BLaER1 treated with 17β-estradiol and CSF1 and Interleukin-3, amounts not matched to agents 10 nM and 100 nM (cell line): Measurements from ENCODE around the gene NSUN5.
"Not testable (repeated sequence)": the region's sequence is repeated elsewhere in the genome, so short reads cannot be mapped to it uniquely, and the experiment has no call there.

Source experiments
- H3K27ac ChIP-seq, 11 experiments: shearing (Covaris generic); formaldehyde crosslinking; 2 replicates each; pipeline ENCODE4 v1.8.1; 2022
- H3K27me3 ChIP-seq, 11 experiments: shearing (Covaris generic); formaldehyde crosslinking; 2 replicates each; pipeline ENCODE4 v1.8.1; 2022
- H3K36me3 ChIP-seq, 11 experiments: shearing (Covaris generic); formaldehyde crosslinking; 2 replicates each; pipeline ENCODE4 v1.8.1; 2022
- H3K4me1 ChIP-seq, 10 experiments: shearing (Covaris generic); formaldehyde crosslinking; 2 replicates each; pipeline ENCODE4 v1.8.1; 2022
- H3K4me2 ChIP-seq, 11 experiments: shearing (Covaris generic); formaldehyde crosslinking; 2 replicates each; pipeline ENCODE4 v1.8.1; 2022
- H3K4me3 ChIP-seq, 10 experiments: shearing (Covaris generic); formaldehyde crosslinking; 2 replicates each; pipeline ENCODE4 v1.8.1; 2022
- H3K9ac ChIP-seq, 11 experiments: shearing (Covaris generic); formaldehyde crosslinking; 2 replicates each; pipeline ENCODE4 v1.8.1; 2022
- H3K9me3 ChIP-seq, 11 experiments: shearing (Covaris generic); formaldehyde crosslinking; replicated peaks in 1 of 11; 2 replicates each; pipeline ENCODE4 v1.8.1; 2022
- H4K20me1 ChIP-seq, 11 experiments: shearing (Covaris generic); formaldehyde crosslinking; 2 replicates each; pipeline ENCODE4 v1.8.1; 2022
- Cebpa-rat ChIP-seq, 11 experiments: shearing (Covaris generic); IDR thresholded peaks; 2 replicates each; pipeline ENCODE4 v1.8.1; 2022

Gene NSUN5

DNA sequence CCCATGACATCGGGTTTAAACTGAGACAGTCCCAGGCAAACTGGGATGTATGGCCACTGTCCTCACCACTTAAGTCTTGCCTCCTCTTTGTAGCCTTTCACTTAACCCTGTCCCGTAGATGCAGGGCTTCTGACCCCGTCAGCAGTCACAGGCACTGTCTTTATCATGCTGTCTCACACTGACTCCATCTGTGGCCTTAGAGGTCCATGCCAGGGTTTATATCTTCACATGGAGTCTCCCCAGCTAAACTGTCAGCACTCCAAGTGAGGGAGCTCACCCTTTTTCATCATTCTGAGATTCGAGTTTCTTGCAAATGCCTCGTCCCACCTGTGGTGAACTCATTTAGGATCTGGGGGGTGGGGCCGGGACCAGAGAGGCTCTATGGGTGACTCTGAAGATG, 22.1 kb upstream of the NSUN5 start:
- H3K4me2 ChIP-seq = peak overlapping the region in 4 of 11 experiments; percentile 29 to 84 (median 78); a peak in 8 of 22 replicates
- no peak for TF ChIP-seq Cebpa-rat (IDR thresholded peaks at IDR 0.05)

GRCh38 chr7:73329861-73330581, 21.4 kb upstream of the NSUN5 start:
- H3K27ac ChIP-seq = peak overlapping the region in 5 of 11 experiments; percentile 22 to 73 (median 64); a peak in 7 of 22 replicates
- no peaks in the 10 kb centered on the region for H3K36me3 ChIP-seq
- no peaks in the 10 kb centered on the region for H3K9me3 ChIP-seq
- TF ChIP-seq Cebpa-rat (IDR thresholded peaks at IDR 0.05) = no peak
- H3K4me2 ChIP-seq = peak overlapping the region in 4 of 11 experiments; percentile 29 to 84 (median 78); a peak in 8 of 22 replicates
- H3K4me1 ChIP-seq = peaks cover 0 to 33% (median 3%) of the 10 kb centered on the region in 10 experiments; a peak in 8 of 20 replicates
- peak overlapping the region in 2 of 11 experiments; percentile 34 to 49; a peak in 4 of 22 replicates for H3K9ac ChIP-seq
- peak overlapping the region in 1 of 10 experiments; percentile 19; a peak in 1 of 20 replicates for H3K4me3 ChIP-seq
- H3K27me3 ChIP-seq = no peaks in the 10 kb centered on the region
- no peaks in the 10 kb centered on the region for H4K20me1 ChIP-seq

More for the DNA sequence above, 22.1 kb upstream of the NSUN5 start:
- no peaks in the 10 kb centered on the region for H4K20me1 ChIP-seq
- H3K4me3 ChIP-seq = no peak overlapping the region
- no peaks in the 10 kb centered on the region for H3K9me3 ChIP-seq
- H3K9ac ChIP-seq = peak overlapping the region in 2 of 11 experiments; percentile 34 to 49; a peak in 2 of 22 replicates
- H3K4me1 ChIP-seq = peaks cover 0 to 32% (median 3%) of the 10 kb centered on the region in 10 experiments; a peak in 8 of 20 replicates
- no peaks in the 10 kb centered on the region for H3K36me3 ChIP-seq
- H3K27ac ChIP-seq = peak overlapping the region in 4 of 11 experiments; percentile 43 to 73 (median 64); a peak in 6 of 22 replicates
- H3K27me3 ChIP-seq = no peaks in the 10 kb centered on the region

GRCh38 chr7:73328696-73329095, 20.1 kb upstream of the NSUN5 start:
- H3K9me3 ChIP-seq = no peaks in the 10 kb centered on the region
- H3K4me2 ChIP-seq = peak overlapping the region in 1 of 11 experiments; percentile 80; a peak in 1 of 22 replicates
- H3K4me3 ChIP-seq = no peak overlapping the region
- no peaks in the 10 kb centered on the region for H4K20me1 ChIP-seq
- no peaks in the 10 kb centered on the region for H3K27me3 ChIP-seq
- H3K36me3 ChIP-seq = no peaks in the 10 kb centered on the region
- no peak overlapping the region for H3K27ac ChIP-seq
- H3K9ac ChIP-seq = no peak overlapping the region
- peaks cover 10 to 46% (median 14%) of the 10 kb centered on the region in 10 experiments for H3K4me1 ChIP-seq
- TF ChIP-seq Cebpa-rat (IDR thresholded peaks at IDR 0.05) = no peak

GRCh38 chr7:73327922-73328321, 19.3 kb upstream of the NSUN5 start, which contains the start of the genes FKBP6 and TRIM50:
TSS of gene FKBP6 (plus strand) at chr7:73328161. CDS start at chr7:73328429, 268 bp downstream.
TSS of gene TRIM50 (minus strand) at chr7:73328082. CDS start at chr7:73324787, 3,295 bp downstream.
- H3K27ac ChIP-seq = not testable (repeated sequence)

DNA sequence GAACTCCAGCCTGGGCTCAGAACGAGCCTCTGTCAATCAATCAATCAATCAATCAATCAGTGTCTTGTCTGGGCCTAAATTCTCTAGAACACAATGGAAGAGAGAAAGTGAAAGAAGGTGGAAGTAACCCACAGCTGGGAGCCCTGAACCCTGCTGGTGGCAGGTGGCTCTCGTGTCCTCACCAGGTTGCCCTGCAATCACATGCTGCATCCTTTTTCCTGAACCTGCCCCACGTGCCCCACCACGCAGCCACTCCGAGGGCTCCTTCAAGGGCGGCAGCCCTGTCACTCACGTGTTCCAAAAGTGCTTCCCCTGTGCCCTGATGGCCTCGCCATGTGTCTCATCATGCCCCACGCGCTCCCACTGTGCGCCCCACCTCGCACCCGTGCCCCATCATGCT, 18.8 kb upstream of the NSUN5 start:
- not testable (repeated sequence) for H4K20me1 ChIP-seq, H3K27me3 ChIP-seq

More at GRCh38 chr7:73327922-73328321, 19.3 kb upstream of the NSUN5 start, which contains the start of the genes FKBP6 and TRIM50:
- not testable (repeated sequence) for H3K9ac ChIP-seq, H3K4me3 ChIP-seq, H3K36me3 ChIP-seq, H4K20me1 ChIP-seq, H3K27me3 ChIP-seq, H3K9me3 ChIP-seq
- H3K4me2 ChIP-seq = peak within 1 kb of the TSS in 3 of 11 experiments; percentile 75 to 84 (median 80); a peak in 3 of 22 replicates
- peaks cover 15 to 49% (median 19%) of the 10 kb centered on the region in 10 experiments for H3K4me1 ChIP-seq

DNA sequence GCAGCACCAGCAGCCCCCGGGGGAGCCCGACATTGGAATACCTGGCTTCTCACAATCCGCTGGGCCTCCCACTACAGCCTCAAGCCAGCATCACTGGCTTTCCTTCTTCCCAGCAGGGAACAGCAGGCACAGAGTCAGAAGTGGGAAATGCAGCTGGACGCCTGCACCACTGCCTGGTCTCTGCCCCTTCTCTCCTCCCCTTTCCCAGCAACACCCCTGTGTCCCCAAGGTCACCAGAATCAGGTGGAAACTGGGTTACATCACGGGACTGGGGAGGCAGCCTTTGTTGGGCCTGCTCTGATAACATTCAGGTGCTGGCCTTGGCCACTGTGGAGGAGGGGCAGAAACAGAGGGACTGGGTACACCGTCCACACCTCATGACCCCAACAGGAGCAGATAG, 16.8 kb upstream of the NSUN5 start:
- not testable (repeated sequence) for H3K36me3 ChIP-seq, H3K9ac ChIP-seq, H3K27ac ChIP-seq, H4K20me1 ChIP-seq, H3K9me3 ChIP-seq, H3K27me3 ChIP-seq, H3K4me3 ChIP-seq
- H3K4me2 ChIP-seq = 0 out of 22 replicates have a peak overlapping the region, but pooled peaks of 1 of the 11 experiments have one; percentile 19
- peaks cover 15 to 34% (median 23%) of the 10 kb centered on the region in 10 experiments for H3K4me1 ChIP-seq

More for the DNA sequence above, 18.8 kb upstream of the NSUN5 start:
- not testable (repeated sequence) for H3K27ac ChIP-seq, H3K36me3 ChIP-seq, H3K9ac ChIP-seq, H3K4me3 ChIP-seq, H3K4me2 ChIP-seq, H3K9me3 ChIP-seq
- peaks cover 15 to 49% (median 22%) of the 10 kb centered on the region in 10 experiments for H3K4me1 ChIP-seq

GRCh38 chr7:73324081-73324845, 15.6 kb upstream of the NSUN5 start:
- H4K20me1 ChIP-seq, H3K27me3 ChIP-seq, H3K36me3 ChIP-seq, H3K9me3 ChIP-seq: not testable (repeated sequence)
- H3K27ac ChIP-seq = peak overlapping the region in 7 of 11 experiments; percentile 13 to 52 (median 20); a peak in 8 of 22 replicates
- peak overlapping the region in 9 of 11 experiments; percentile 6 to 57 (median 40); a peak in 14 of 22 replicates for H3K9ac ChIP-seq
- peaks cover 14 to 29% (median 21%) of the 10 kb centered on the region in 10 experiments for H3K4me1 ChIP-seq
- peak overlapping the region; percentile 73 to 91 (median 84) for H3K4me2 ChIP-seq
- peak overlapping the region in 7 of 10 experiments; percentile 9 to 55 (median 45); a peak in 11 of 20 replicates for H3K4me3 ChIP-seq

- peak overlapping the region in 6 of 10 experiments; percentile 30 to 55 (median 46); a peak in 10 of 20 replicates for H3K4me3 ChIP-seq
- H3K27ac ChIP-seq = peak overlapping the region in 2 of 11 experiments; percentile 15 to 47; a peak in 2 of 22 replicates
- peak overlapping the region in 6 of 11 experiments; percentile 23 to 57 (median 44); a peak in 7 of 22 replicates for H3K9ac ChIP-seq
- H3K4me2 ChIP-seq = peak overlapping the region; percentile 73 to 91 (median 84)
- H3K36me3 ChIP-seq, H3K9me3 ChIP-seq, H3K27me3 ChIP-seq, H4K20me1 ChIP-seq: not testable (repeated sequence)
- H3K4me1 ChIP-seq = peaks cover 14 to 29% (median 18%) of the 10 kb centered on the region in 10 experiments
These were observed 14.9 kb upstream of the NSUN5 start for GRCh38 chr7:73323434-73324080.

DNA sequence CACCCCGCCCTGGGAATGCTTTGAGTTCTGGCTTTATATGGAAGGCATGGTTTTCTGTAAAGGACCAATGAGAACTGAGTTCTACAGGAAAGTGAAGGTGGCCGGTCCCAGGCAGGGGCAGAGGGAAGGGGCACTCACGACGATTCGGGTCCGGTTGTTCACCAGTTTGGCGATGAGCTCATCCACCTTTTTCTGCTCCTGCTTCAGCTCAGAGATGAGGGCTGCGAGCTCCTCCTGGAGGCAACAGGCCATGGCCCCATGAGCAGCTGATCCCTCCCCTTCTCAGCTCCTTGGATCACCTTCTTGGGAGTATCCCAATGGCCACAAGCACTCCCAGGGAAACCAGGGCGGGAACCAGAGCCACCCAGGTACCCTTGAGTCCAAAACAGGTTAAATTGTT, 11.4 kb upstream of the NSUN5 start:
- H3K9ac ChIP-seq, H4K20me1 ChIP-seq, H3K27ac ChIP-seq, H3K4me3 ChIP-seq, H3K27me3 ChIP-seq, H3K36me3 ChIP-seq, H3K9me3 ChIP-seq, H3K4me2 ChIP-seq: not testable (repeated sequence)
- peaks cover 14 to 29% (median 17%) of the 10 kb centered on the region in 10 experiments for H3K4me1 ChIP-seq

DNA sequence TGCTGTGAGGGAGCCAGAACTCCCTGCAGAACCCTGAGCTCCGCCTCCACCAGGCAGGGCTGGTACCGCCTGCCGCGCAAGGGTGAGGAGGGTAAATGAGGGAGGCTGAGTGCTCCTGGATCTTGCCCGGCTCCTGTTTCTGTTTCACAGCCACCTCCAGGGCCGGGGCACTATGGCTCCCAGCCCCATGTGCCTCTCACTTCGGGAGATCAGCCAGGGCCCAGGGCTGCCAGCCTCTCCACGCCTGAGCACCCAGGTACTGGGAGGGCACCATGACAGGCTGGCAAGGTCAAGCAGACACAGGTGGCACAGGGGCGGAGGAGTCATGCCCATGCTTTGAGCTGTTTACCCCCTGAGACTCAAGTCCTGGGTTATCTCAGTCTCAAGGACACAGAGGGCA, 10.9 kb upstream of the NSUN5 start:
- not testable (repeated sequence) for H3K4me2 ChIP-seq, H3K27ac ChIP-seq, H3K4me3 ChIP-seq, H3K36me3 ChIP-seq, H4K20me1 ChIP-seq, H3K9me3 ChIP-seq, H3K27me3 ChIP-seq
- 0 out of 22 replicates have a peak overlapping the region, but pooled peaks of 1 of the 11 experiments have one; percentile 24 for H3K9ac ChIP-seq
- H3K4me1 ChIP-seq = peaks cover 11 to 27% (median 14%) of the 10 kb centered on the region in 10 experiments

- H3K27ac ChIP-seq, H3K4me2 ChIP-seq, H4K20me1 ChIP-seq, H3K4me3 ChIP-seq, H3K36me3 ChIP-seq, H3K9me3 ChIP-seq, H3K27me3 ChIP-seq, H3K9ac ChIP-seq: not testable (repeated sequence)
- H3K4me1 ChIP-seq = peaks cover 2 to 19% (median 6%) of the 10 kb centered on the region in 10 experiments; a peak in 19 of 20 replicates
These were observed 10.1 kb upstream of the NSUN5 start for GRCh38 chr7:73318656-73319204.
